ENCODE data around the gene PSMB5.
A peak's percentile ranks its signal among the peaks of the same experiment; 100 is the strongest.
"Not testable (repeated sequence)": the region's sequence is repeated elsewhere in the genome, so short reads cannot be mapped to it uniquely, and the experiment has no call there.

Gene PSMB5

DNA sequence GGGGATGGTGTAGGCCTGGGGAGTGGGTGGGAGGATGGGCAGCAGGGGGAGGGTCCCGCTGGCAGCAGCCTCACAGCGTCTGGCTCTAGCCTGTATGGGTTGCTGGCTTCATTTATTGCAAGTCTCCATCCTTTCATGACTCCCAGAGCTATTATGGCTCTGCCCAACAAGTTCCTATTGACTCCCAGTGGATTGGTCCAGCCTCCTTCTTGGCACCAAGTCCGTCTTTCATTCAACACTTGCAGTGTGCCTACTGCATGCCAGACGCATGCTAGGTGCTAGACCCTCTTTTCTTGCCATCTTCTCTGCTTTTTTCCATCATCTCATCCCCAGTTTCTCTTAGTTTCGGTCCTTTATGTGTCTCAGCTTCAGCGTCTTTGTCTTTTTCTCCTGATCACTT is 8.4 kb upstream of the PSMB5 start:
- DNase-seq, result no peak

DNA sequence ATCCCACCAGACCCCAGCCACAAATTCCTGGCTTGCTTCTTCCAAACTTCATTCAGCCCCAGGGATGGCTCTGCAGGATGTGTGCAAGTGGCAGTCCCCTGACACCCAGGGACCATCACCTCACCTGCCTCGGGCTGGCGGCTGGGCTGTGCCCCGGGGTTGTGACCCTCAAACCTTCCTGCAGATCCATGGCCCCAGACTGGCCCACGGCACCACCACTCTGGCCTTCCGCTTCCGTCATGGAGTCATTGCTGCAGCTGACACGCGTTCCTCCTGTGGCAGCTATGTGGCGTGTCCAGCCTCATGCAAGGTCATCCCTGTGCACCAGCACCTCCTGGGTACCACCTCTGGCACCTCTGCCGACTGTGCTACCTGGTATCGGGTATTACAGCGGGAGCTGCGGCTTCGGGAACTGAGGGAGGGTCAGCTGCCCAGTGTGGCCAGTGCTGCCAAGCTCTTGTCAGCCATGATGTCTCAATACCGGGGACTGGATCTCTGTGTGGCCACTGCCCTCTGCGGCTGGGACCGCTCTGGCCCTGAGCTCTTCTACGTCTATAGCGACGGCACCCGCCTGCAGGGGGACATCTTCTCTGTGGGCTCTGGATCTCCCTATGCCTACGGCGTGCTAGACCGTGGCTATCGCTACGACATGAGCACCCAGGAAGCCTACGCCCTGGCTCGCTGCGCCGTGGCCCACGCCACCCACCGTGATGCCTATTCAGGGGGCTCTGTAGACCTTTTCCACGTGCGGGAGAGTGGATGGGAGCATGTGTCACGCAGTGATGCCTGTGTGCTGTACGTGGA is 7.7 kb upstream of the PSMB5 start, which contains the start of gene PSMB11:
Gene PSMB11 (plus strand): TSS at position 51 of the 804 bp plus-strand sequence. CDS start 14 bp downstream, at position 65.
- DNase-seq, result no peak

DNA sequence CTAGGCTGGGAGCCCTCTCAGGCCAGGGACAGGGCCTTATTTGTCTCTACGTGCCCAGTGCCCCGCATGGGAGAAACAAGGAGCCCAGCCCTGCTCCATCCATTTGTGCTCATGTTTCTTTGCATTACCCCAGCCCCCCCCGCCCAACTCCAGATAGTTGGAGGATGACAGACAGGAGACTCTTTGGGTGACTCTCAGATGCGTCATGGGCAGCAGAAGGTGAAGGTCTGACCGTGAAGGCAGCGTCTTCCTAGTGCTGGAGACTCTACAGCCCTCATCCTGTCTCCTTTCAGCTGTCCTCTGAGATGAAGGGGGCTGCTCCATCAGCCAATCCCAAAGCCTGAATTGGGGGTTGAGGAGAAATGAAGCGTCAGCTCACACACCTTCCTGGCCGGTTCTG is 7.0 kb upstream of the PSMB5 start:
- no peak for DNase-seq

DNA sequence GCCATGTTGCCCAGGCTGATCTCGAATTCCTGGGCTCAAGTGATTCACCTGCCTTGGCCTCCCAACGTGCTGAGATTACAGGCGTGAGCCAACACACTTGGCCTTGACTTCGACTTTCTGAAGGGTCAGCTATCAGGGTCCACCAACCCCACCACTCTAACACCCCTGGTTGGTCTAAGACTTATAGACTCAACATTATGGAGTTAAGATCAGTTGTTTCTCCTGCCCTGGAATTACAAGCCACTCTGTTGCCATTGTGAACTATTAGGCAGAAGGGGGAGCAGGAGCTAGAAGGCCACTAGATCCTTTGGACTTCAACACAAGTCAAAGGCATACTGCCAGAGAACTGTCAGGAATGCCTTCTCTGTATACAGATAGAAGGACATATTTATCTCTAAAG is 5.4 kb upstream of the PSMB5 start:
- DNase-seq, result no peak

DNA sequence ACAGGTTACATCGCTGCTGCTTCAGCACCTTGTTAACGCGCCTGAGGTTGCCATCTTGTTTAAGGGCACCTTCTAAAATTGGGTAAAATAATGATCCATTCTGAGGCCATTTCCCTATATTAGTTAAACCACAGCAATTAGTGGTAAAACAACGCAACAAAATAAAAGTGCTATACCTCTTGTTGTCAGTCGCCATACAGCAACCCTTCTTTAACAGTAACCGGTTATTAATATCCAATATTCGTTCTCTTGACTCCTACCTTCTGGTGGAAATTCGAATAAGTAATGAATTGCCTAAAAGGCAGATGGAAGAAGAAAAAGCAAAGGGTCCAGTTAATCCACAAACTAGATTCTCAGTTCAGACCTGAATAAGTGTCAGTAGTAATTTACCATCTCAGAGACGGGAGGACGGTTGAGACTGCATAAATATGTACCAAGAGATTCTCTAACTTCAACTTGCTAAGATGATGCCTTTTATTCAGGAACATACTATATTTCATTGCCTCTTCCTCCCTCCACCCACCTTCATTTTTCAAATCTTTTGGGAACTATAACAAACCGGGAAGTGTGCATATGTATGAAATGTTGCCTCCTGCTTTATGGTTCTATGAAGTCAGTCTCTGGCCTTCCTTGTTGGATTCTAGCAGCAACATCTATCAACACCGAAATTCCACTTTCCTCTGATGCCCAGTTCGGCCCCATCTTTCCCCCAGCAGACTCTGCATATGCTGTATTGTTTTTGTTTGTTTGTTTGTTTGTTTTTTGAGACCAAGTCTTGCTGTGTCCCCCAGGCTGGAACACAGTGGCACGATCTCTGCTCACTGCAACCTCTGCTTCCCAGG is 824 bp upstream of the PSMB5 start:
- no peak for DNase-seq

DNA sequence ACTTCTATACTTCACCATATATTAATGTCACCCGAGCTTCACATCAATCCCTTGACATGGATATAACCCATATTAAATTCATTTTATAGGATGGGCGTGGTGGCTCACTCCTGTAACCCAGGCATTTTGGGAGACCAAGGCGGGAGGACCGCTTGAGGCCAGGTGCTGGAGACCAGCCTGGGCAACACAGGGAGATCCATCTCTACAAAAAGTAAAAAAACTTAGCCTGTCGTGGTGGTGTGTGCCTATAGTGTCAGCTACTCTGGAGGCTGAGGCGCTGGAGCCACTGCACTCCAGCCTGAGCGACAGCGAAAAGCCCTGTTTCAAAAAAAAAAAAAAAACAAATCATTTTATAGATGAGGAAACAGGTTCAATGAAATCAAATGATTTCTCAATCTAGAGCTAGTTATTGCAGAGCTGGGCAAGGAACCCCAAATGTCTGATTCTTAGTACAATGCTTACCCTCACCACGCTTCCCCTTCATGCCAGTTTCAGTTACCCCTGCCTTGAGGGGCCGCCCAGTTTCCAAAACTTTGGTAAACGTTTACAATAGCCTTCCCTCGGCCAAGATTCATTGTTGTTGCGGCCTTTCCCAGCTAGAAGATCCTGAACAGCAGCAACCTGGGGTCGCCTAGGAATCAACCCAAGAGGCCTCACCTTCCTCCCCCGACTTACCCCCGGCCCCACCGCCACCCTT is 751 bp downstream of the PSMB5 start:
- DNase-seq, result no peak

DNA sequence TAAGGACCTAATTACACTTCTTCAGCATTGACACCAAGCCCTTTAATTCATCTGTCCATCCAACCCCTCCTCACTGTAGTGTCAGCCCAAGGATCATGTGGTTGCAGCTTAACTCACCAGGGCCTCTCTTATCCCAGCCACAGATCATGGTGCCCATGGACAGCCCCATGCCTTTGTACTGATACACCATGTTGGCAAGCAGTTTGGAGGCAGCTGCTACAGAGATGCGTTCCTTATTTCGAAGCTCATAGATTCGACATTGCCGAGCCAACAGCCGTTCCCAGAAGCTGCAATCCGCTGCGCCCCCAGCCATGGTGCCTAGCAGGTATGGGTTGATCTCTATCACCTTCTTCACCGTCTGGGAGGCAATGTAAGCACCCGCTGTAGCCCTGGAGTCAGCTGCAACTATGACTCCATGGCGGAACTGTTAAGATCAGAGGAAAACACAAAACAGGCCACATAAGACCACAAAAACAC is 1.4 kb downstream of the PSMB5 start:
- DNase-seq, result no peak

DNA sequence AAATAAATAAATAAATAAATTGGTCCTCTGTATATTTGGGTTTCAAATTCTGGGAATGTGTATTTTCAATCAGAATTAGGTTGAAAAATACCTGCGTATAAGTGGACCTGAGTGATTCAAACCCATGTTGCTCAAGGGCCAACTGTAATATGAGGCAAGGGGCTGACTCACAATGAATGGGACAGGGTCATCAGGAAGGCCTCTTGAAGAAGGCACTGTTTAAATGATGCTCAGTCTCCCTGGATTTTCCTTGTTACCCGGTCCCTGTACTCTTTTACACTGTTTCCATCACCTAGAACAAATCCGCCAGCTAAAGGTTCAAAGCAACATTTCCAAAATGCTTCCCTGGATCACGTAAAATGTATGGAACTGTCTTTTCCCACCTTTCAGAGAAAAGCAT is 3.8 kb downstream of the PSMB5 start:
- no peak for DNase-seq

DNA sequence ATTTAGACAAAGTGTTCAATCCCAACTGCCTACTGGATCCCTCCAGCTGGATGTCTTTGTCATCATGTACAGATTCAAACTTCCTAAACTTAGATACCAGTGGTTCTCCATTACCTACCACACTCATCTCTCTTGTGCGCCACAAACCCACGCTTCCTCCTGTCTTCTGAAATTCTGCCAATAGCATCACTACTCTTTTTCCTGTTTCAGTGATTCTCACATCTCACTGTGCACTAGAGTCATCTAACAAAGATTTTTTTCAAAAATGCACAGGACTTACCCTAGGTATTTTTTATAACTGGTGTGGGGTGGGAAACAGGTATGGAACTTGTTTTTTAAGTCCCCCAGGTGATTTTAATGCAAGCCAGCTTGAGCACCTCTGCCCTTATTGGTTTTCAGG is 5.9 kb downstream of the PSMB5 start:
- no peak for DNase-seq

DNA sequence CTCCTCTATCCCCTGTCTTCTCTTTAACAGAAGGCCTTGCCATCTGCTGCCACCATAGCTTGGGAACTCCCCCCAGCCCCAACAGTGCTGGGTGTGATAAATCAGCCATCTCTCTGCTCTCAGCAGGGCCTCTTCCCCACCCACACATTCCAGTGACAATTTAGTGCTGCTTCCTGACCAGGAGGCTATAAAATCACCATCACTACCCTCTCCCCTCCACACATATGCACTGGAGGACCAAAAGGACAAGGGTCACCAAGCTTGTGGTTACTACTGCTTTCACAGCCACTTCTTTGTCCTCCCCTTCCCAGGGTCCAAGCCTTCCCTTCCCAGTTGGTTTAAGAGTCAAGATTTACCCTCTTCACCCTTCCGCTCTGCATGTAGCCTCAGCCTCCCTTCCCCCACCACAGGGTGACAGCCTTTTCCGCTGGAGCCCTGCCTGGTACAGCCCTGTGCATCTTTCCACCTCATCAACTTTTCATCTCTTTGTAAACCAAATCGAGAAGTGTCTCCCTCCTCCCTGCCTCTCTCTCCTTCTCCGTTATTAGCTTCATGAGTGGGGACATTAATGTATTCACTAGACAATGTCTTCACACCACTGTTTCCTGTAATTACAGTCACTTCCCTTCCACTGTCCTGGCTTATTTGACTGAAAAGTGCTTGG is 9.4 kb downstream of the PSMB5 start:
- peak; percentile 65 for DNase-seq

DNA sequence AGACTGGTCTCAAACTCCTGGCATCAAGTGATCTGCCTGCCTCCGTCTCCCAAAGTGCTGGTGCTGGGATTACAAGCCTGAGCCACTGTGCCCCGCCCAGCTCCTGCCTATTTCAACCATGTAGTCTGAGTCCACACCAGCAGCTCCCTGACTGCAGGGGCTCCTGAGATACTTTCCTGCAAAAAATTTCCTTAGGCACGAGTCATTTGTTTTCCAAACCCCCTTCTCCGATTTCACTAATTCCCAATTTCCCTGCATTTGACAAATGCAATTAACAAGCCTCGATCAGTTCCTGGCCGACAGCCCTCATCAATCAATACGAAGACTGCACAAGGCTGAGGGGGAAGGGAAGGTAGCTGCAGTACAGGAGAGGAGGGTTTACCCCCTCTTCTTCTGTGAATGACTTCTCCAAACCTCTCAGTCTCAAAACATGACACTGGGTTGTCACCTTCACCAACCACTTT is 10.1 kb downstream of the PSMB5 start:
- no peak for DNase-seq

DNA sequence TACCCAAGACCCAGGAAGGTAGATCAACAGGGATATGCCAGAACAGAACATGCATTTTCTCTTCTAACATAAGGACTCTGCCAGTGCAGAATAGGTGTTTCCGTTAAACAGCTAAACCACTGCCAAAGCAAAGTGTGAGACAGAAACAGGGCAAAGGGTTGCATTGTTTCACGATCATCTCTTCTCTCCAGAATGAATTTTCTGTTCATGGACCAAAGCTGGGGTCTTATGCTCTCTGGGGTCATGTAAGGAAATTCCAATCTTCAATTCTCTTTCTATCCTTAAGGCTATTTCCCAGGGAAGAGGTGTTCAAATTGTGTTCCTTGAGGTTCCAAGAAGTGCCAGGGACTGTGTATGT is 10.9 kb downstream of the PSMB5 start:
- DNase-seq, result no peak

DNA sequence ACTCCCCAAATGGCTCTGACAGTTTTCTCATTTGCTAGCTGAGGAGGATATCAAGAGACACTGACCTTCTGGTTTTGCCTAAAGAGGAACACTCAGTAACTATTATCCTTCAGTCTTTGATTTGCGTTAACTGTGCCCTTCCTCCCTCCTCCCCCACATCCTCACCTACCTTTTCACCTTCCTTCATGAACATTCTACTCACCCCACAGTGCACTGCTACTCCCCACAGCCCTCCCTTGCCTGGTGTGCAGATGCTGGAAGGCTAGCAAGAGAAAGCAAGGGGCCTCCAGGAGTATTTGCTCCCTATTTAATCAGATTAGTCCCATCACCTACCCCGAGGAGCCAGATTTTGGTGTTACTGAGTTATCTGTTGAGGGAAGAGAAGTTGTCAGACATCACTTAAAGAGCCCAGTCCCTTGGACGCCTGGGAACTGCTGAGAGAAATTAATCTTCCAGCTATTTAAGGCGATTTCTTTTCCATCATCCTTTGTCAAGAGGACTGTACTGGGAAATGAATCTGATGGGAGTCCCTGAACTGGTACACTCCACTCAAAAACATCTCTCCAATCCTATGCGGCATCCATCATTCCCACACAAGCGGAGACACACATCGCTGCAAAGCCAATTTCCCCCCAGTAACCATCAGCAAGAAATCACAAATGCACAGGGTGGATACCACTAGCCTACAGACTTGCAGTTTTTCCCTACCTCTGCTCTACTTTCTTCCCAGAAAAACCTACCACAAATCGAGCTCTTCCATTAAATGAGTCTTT is 11.5 kb downstream of the PSMB5 start:
- DNase-seq, result no peak

DNA sequence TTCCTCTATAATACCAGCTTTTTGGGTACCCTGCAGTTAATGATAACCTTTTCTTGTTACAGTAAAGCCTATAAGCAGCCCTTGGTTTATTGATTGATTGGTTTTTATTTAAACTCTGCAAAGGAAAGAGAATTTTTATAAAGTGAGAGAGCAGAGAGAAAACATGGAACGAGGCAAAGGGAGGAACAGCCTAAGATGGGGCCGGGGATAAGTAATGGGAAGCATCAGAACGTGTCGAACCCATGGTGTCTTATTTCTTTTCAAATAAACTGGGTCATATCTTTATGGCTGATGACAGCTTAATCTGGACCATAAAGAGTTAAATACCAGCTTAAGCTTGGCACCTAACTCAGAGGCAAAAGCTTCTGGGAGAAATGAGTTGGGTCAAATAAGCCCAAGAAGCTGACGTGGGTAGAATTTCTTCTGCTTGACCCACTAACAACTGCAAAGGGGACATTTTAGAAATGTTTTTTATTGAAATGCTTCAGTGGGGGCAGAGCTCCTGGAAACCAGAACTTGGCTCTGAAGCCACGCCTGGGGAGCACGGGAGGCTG is 12.7 kb downstream of the PSMB5 start:
- DNase-seq, result no peak

DNA sequence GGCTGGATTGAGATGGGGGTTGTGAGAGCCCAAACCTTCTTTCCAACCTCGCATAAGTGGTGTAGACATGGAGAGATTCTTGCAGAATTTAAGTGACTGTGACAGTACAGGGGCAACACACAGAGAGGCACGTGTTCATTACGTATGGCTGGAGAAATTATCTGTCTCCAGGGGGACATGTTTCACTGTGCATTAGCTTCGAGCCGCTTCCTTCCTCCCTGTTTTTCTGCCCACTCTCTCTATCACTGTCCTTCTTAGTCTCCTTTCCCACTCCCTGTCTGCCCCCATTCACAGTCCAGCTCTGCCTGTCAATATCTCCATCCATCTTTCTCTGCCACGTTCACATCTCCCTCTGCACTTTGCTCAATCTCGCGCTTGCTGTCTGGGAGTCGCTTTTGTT is 13.3 kb downstream of the PSMB5 start:
- no peak for DNase-seq

DNA sequence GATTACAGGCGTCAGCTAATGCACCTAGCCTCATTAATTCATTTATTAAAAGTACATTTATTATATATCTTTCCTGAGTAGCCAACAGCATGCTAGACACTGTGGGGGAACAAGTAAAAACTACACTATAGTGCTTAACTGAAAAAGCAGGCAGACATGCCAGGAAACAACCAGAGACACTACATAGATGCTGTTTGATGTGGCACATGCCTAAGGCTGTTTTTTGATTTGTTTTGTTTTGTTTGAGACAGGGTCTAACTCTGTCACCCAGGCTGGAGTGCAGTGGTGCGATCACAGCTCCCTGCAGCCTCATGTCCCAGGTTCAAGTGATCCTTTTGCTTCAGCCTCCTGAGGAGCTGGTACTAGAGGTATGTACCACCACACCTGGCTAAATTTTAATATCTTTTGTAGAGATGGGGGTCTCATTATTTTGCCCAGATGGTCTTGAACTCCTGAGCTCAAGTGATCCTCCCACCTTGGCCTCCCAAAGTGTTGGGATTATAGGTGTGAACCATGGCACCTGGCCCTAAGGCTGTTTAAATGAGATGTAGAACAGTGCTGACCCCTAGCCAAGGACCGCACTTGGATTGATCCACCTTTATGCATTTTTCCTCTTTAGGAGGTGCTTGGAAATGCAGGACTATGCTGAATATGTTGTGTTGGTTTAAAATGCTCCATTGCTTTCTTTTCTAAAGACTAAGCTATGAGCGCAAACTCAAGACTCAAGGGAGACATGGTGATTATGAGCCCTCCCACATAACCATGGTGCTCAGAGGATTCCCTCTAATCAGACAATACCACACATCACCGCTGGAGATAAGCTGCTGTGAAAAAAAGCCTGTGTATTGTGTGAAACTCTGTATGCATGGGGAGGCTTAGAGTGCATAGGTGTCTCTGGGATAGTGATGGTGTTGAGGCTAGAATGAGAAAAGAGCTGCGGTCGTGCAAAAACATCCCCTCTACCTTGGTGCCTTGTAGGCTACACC is 14.3 kb downstream of the PSMB5 start:
- DNase-seq, result no peak

DNA sequence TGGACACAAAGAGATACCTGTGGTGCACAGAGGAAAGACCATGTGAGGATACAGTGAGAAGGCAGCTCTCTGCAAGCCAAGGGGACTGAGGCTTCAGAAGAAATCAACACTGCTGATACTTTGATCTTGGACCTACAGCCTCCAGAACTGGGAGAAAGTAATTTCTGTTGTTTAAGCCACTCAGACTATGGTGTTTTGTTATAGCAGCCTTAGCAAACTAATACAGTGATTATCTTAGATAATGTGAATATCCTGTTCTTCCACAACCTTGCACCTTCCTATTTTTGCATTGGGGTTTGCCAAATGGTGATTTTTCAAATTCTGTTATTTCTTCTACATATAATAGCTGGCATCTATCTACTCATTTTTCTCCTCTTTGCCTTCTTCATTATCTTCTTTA is 16.6 kb downstream of the PSMB5 start:
- no peak for DNase-seq

DNA sequence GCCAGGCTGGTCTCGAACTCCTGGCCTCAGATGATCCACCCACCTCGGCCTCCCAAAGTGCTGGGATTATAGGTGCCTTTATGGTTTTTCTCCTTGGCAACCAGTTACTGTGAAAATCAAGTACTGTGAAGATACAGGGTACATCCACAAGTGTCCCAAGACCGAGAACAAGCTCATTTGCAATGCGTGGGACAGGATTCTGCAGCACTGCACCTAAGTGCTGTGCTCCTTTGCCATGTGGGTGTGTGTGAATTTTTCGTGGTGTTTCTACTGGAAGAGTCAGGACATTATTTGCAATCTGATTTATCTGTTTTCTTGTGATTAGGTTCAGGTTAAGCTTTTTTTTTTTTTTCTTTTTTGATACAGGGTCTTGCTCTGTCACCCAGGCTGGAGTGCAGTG is 17.6 kb downstream of the PSMB5 start:
- DNase-seq, result no peak

DNA sequence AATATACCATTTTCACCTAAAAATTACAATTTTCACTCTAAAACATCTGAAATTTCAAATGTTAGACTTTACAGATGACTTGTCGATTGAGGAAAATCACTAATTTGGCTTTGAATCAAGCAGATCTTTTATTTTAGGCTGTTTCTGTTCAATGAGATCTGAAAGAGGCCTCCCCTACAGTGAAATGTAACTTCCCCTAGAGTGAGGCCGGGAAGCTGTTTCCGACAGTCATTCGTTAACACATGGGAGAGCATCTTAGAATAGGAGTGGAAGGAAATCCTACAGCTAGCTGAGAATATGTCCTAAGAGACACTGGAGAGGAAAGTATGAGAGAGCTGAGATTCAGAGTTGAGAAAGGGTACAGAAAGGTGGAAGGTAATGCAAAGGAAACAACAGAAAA is 19.1 kb downstream of the PSMB5 start:
- no peak for DNase-seq

DNA sequence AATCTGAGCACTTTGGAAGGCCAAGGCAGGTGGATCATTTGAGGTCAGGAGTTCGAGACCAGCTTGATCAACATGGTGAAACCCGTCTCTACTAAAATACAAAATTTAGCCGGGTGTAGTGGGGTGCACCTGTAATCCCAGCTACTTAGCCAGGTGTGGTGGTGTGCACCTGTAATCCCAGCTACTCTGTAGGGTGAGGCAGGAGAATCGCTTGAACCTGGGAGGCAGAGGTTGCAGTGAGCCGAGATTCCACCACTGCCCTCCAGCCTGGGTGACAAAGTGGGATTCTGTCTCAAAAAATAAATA is 21.0 kb downstream of the PSMB5 start:
- DNase-seq, result not testable (repeated sequence)
